Activated T-cell treated with anti-CD3 and anti-CD28 coated beads for 48 hours (primary cell): ENCODE measurements around the gene BAZ1B.
"Not testable (repeated sequence)": the region's sequence is repeated elsewhere in the genome, so short reads cannot be mapped to it uniquely, and the experiment has no call there.

Experiments used
- DNase-seq: peaks from one replicate; pipeline ENCODE4 v3.0.0-alpha.2; 2020; ENCODE audit warnings: low read depth

BAZ1B gene

GRCh38 chr7:73425356-73425983 is 96.6 kb downstream of the BAZ1B start:
- no peak for DNase-seq

DNA sequence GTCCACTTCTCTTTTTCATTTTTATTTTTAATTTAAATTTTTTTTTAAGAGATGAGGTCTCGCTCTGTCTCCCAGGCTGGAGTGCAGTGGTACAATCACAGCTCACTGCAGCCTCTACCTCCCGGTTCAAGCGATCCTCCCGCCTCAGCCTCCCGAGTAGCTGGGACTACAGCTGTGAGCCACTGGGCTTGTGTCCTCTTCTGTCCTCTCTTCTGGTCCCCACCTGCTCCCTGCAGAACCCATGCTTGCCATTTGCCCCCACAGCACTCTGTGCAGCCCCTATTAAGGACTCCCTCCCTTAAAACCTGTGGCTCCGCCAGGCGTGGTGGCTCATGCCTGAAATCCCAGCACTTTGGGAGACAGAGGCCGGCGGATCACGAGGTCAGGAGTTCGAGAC is 97.6 kb downstream of the BAZ1B start:
- DNase-seq, result no peak

- no peak for DNase-seq
Observed at GRCh38 chr7:73423519-73424488, 98.3 kb downstream of the BAZ1B start.

GRCh38 chr7:73420610-73421009 is 101.5 kb downstream of the BAZ1B start:
- not testable (repeated sequence) for DNase-seq

- not testable (repeated sequence) for DNase-seq
Observed at GRCh38 chr7:73420016-73420415, 102.1 kb downstream of the BAZ1B start.

DNA sequence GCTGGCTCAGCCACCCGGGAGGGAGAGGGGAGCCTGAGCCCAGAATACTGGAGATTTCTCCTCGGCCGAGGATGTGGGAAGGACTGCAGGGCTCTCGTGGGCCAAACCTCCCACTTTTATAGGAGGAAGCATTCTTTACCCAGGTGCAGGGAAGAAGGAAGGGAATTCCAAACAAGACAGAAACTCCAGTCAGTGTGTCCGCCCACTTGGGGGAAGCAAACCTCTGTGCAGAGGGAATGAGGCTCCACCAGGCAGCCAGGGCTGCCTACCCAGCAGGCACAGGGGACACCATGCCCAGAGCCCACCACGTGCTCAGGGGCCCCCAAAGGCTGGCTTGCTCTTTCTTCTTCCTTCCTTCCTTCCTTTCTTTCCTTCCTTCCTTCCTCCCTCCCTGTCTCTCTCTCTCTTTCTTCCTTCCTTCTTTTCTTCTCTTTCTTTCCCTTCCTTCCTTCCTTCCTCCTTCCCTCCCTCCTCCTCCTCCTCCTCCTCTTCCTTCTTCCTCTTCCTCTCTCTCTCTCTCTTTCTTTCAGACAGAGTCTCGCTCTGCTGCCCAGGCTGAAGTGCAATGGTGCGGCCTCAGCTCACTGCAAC is 103.9 kb downstream of the BAZ1B start:
- no peak for DNase-seq

GRCh38 chr7:73410541-73411131 is 111.5 kb downstream of the BAZ1B start:
- not testable (repeated sequence) for DNase-seq

- not testable (repeated sequence) for DNase-seq
Observed at GRCh38 chr7:73404860-73405259, 117.2 kb downstream of the BAZ1B start.

DNA sequence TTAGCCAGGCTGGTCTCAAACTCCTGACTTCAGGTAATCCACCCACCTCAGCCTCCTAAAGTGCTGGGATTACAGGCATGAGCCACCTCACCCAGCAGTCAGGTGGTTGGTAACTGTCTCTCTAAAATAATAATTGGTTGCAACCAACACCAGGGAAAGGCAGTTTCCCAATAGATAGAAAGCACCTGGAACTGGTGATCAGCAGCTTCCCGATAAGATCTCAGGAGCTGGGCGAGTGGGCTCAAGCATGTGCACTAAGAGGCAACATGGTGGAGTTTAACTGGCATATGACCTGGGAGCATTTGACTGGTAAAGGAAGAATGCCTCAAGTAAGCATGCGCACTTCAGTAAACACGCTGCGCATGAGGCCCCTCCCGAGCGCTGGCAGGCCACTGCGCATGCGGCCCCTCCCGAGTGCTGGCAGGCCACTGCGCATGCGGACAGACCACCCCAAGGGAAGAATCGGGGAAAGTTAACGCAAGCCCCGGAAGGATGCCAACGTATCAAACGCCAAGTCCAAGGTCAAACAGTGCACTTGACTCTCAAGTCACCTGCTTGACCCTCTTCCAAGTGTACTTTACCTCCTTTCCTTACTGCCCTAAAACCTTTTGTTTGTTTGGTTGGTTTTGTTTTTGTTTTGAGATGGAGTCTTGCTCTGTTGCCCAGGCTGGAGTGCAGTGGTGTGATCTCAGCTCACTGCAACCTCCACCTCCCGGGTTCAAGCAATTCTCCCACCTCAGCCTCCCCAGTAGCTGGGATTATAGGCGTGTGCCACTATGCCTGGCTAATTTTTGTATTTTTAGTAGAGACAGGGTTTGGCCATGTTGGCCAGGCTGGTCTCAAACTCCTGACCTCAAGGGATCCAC is 122.7 kb downstream of the BAZ1B start:
- peak; percentile 72 for DNase-seq

GRCh38 chr7:73397521-73398281 is 124.4 kb downstream of the BAZ1B start:
- DNase-seq, result no peak

DNA sequence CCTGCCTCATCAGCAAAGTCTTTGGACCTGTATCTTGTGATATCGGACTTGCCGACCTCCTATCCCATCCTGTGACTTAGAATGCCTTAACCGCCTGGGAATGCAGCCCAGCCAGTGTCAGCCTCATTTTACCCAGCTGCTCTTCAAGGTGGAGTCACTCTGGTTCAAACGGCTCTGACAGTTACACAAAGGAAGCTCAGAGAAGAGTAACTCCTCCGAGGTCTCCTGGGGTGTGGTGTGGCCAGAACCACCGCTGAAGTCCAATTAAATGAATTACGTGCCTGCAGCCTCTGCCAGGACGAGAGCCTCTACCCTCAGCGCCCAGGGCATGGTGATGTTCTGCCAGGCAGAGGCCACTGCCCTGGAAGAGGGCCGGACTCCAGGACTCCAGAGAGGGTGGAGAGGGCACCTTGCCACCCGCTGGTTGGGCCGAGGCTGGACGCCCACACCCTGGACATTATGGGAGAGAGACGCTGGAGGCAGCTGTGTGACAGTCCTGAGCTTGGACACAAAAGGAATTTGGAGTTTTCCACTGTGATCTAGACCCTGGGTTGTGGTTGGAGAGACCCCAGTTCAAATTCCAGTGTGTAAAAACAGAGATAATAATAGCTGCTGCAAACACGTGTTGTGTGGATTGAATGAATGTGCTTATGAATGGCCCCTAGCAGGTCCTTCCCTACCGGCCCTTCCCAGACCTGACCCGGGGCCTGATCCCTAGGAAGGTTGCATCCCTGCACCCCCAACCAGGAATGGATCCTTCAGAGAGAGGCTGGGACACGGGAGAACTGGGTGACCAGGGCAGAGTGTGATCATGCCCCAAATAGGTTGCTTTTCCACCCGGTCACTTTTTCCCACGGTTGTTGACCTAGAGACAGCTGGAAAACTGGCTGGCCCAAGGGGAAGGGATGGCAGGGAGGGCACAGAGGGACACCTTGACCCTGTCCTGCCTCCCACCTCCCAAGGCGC is 126.3 kb downstream of the BAZ1B start:
- DNase-seq, result no peak

DNA sequence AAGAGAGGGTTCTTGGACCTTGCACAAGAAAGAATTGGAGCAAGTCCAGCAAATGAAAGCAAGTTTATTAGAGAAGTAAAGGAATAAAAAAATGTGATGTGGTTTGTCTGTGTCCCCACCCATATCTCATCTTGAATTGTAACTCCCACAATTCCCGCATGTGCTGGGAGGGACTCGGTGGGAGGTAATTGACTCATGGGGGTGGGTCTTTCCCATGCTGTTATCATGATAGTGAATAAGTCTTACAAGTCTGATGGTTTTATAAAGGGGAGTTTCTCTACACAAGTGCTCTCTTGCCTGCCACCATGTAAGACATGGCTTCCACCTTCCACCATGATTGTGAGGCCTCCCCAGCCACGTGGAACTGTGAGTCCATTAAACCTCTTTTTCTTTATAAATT is 127.7 kb downstream of the BAZ1B start:
- DNase-seq, result no peak

GRCh38 chr7:73391396-73391795 is 130.7 kb downstream of the BAZ1B start:
- no peak for DNase-seq
